ENCODE data around the gene MYOM1. TPM values are rescaled to one million over a fixed set of nuclear protein-coding genes. Genes with fewer than 3 reads are reported as not detected.

Gene MYOM1
- total RNA-seq, 1 donor from 2014 or later, result 0.49 TPM

GRCh38 chr18:3118195-3119010 lies 101.4 kb downstream of the MYOM1 start:
- Mint-ChIP-seq H3K27ac (ENCODE audit: unreplicated experiment) (no peak overlapping the region), H3K4me3 (ENCODE audit: unreplicated experiment) (no peak overlapping the region), H3K4me1 (ENCODE audit: unreplicated experiment) (no peaks in the 10 kb centered on the region)

GRCh38 chr18:3117493-3118192 lies 102.1 kb downstream of the MYOM1 start:
- no peaks in the 10 kb centered on the region for H3K27me3 Mint-ChIP-seq (ENCODE audit: unreplicated experiment)
- no peaks in the 10 kb centered on the region for H3K9me3 Mint-ChIP-seq (ENCODE audit: unreplicated experiment)
- no peak overlapping the region for H3K4me3 Mint-ChIP-seq (ENCODE audit: unreplicated experiment)
- H3K4me1 Mint-ChIP-seq (ENCODE audit: unreplicated experiment), result no peaks in the 10 kb centered on the region
- H3K27ac Mint-ChIP-seq (ENCODE audit: unreplicated experiment), result no peak overlapping the region
- H3K36me3 Mint-ChIP-seq (ENCODE audit: low read depth, unreplicated experiment), result no peaks in the 10 kb centered on the region
- TF ChIP-seq CTCF (IDR thresholded peaks at IDR 0.05; ENCODE audit: unreplicated experiment), result no peak
- DNase-seq (ENCODE audit: low spot score), result no peak

More at GRCh38 chr18:3118195-3119010, 101.4 kb downstream of the MYOM1 start:
- no peaks in the 10 kb centered on the region for H3K9me3 Mint-ChIP-seq (ENCODE audit: unreplicated experiment)
- DNase-seq (ENCODE audit: low spot score), result no peak
- no peak for TF ChIP-seq CTCF (IDR thresholded peaks at IDR 0.05; ENCODE audit: unreplicated experiment)
- H3K36me3 Mint-ChIP-seq (ENCODE audit: low read depth, unreplicated experiment), result no peaks in the 10 kb centered on the region
- no peaks in the 10 kb centered on the region for H3K27me3 Mint-ChIP-seq (ENCODE audit: unreplicated experiment)

- H3K4me1 Mint-ChIP-seq (ENCODE audit: unreplicated experiment), result no peaks in the 10 kb centered on the region
- H3K4me3 Mint-ChIP-seq (ENCODE audit: unreplicated experiment), result no peak overlapping the region
- no peaks in the 10 kb centered on the region for H3K27me3 Mint-ChIP-seq (ENCODE audit: unreplicated experiment)
- DNase-seq (ENCODE audit: low spot score), result no peak
- no peak for TF ChIP-seq CTCF (IDR thresholded peaks at IDR 0.05; ENCODE audit: unreplicated experiment)
- no peaks in the 10 kb centered on the region for H3K9me3 Mint-ChIP-seq (ENCODE audit: unreplicated experiment)
- no peak overlapping the region for H3K27ac Mint-ChIP-seq (ENCODE audit: unreplicated experiment)
- no peaks in the 10 kb centered on the region for H3K36me3 Mint-ChIP-seq (ENCODE audit: low read depth, unreplicated experiment)
Observed at GRCh38 chr18:3115447-3116030, 104.2 kb downstream of the MYOM1 start.

GRCh38 chr18:3114451-3114850 lies 105.3 kb downstream of the MYOM1 start:
- H3K9me3 Mint-ChIP-seq (ENCODE audit: unreplicated experiment), result no peaks in the 10 kb centered on the region
- H3K27ac Mint-ChIP-seq (ENCODE audit: unreplicated experiment), result no peak overlapping the region
- no peak for TF ChIP-seq CTCF (IDR thresholded peaks at IDR 0.05; ENCODE audit: unreplicated experiment)
- H3K4me1 Mint-ChIP-seq (ENCODE audit: unreplicated experiment), result no peaks in the 10 kb centered on the region
- no peaks in the 10 kb centered on the region for H3K27me3 Mint-ChIP-seq (ENCODE audit: unreplicated experiment)
- no peaks in the 10 kb centered on the region for H3K36me3 Mint-ChIP-seq (ENCODE audit: low read depth, unreplicated experiment)
- DNase-seq (ENCODE audit: low spot score), result no peak
- H3K4me3 Mint-ChIP-seq (ENCODE audit: unreplicated experiment), result no peak overlapping the region

Data from endothelial cell (in vitro differentiated cells).